ENCODE measurements around the gene TADA2A. TPM values are rescaled to one million over a fixed set of nuclear protein-coding genes. Genes with fewer than 3 reads are reported as not detected.

Gene TADA2A
- total and polyA plus RNA-seq, 2 of the 8 experiments (the other 6 are each of a cell fraction or from before 2014, with no cell fraction given), result 8.4 to 18.5 TPM

GRCh38 chr17:37358830-37359681 lies 47.6 kb upstream of the TADA2A start (continued):
- TF ChIP-seq HDAC6 (IDR thresholded peaks at IDR 0.05; ENCODE audit: low read depth, low read length) (no peak), SIN3A (conservative IDR thresholded peaks at IDR 0.05 in 1 of 2, IDR thresholded peaks at IDR 0.05 in 1 of 2; ENCODE audit: low read depth in 1 of 2, low read length in 2 of 2) (peak in 1 of 2 experiments; percentile 73; a peak in 3 of 4 replicates), CHD2 (IDR thresholded peaks at IDR 0.05; ENCODE audit: low read length) (no peak), TAF1 (IDR thresholded peaks at IDR 0.05; ENCODE audit: low read depth, low read length) (peak; percentile 86), TBP (IDR thresholded peaks at IDR 0.05; ENCODE audit: low read depth, low read length) (peak; percentile 61; the same call in 1 of the 2 replicates), CBX8 (IDR thresholded peaks at IDR 0.05; ENCODE audit: borderline replicate concordance, low read depth, low read length) (no peak), POU5F1 (IDR thresholded peaks at IDR 0.05; ENCODE audit: low read depth, low read length) (no peak), SAP30 (IDR thresholded peaks at IDR 0.05; ENCODE audit: insufficient read depth, insufficient replicate concordance, low read length) (no peak), RXRA (IDR thresholded peaks at IDR 0.05; ENCODE audit: insufficient read depth, low read depth, low read length) (peak; percentile 98), FOSL1 (IDR thresholded peaks at IDR 0.05; ENCODE audit: insufficient read depth, low read depth, low read length) (no peak), NRF1 (IDR thresholded peaks at IDR 0.05; ENCODE audit: low read depth, low read length) (no peak), ZNF274 (IDR thresholded peaks at IDR 0.05; ENCODE audit: borderline replicate concordance, extremely low read depth, low read length) (no peak)
